ENCODE measurements around the gene PHYHD1.

- TF ChIP-seq, protein P1, sequence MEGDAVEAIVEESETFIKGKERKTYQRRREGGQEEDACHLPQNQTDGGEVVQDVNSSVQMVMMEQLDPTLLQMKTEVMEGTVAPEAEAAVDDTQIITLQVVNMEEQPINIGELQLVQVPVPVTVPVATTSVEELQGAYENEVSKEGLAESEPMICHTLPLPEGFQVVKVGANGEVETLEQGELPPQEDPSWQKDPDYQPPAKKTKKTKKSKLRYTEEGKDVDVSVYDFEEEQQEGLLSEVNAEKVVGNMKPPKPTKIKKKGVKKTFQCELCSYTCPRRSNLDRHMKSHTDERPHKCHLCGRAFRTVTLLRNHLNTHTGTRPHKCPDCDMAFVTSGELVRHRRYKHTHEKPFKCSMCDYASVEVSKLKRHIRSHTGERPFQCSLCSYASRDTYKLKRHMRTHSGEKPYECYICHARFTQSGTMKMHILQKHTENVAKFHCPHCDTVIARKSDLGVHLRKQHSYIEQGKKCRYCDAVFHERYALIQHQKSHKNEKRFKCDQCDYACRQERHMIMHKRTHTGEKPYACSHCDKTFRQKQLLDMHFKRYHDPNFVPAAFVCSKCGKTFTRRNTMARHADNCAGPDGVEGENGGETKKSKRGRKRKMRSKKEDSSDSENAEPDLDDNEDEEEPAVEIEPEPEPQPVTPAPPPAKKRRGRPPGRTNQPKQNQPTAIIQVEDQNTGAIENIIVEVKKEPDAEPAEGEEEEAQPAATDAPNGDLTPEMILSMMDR (IDR thresholded peaks at IDR 0.05), result no peak
- TF ChIP-seq POLR2A (IDR thresholded peaks at IDR 0.05), result no peak
Measured at GRCh38 chr9:128913048-128913900, 7.5 kb upstream of the PHYHD1 start.
